ENCODE results near the gene RASSF8.
A peak's percentile ranks its signal among the peaks of the same experiment; 100 is the strongest.

RASSF8 gene, protein sequence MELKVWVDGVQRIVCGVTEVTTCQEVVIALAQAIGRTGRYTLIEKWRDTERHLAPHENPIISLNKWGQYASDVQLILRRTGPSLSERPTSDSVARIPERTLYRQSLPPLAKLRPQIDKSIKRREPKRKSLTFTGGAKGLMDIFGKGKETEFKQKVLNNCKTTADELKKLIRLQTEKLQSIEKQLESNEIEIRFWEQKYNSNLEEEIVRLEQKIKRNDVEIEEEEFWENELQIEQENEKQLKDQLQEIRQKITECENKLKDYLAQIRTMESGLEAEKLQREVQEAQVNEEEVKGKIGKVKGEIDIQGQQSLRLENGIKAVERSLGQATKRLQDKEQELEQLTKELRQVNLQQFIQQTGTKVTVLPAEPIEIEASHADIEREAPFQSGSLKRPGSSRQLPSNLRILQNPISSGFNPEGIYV

DNA sequence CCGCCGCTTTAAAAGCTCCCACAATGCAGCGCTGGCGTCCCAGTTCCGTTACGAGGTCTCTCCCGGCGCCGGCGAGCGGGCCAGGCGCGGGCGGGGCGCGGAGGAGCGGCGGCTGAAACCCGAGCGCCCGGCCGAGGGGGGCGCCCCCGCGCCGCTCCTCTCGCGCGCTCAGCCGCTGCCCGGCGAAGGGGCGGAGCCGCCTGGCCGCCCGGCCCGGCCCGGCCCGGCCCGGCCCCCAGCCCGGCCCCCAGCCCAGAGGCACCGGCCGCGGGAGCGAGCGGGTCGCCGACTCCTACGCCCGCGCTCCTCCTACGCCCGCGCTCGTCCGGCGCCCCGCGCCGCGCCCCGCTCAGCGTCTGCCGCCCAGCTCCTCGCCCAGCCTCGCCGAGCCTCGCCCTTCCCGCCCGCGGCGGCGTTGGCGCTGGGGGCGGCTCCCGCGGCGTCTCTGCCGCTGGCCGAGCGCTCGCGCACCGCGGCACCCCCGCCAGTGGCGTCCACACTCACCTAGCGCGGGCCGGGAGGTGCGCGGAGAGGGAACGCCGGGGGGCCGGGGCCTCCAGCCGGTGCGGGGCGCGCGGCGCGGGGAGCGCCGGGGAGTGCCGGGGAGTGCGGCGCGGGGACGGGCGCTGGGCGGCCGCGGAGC is at the start of gene RASSF8:
Gene RASSF8, plus strand, starts transcription at position 255 of the 643 bp plus-strand sequence. CDS start 96,662 bp downstream, outside the sequence.
- Histone ChIP-seq H3K36me3 (ENCODE audit: insufficient read depth, low read length) (no peaks in the 10 kb centered on the region), H3K9me3 (ENCODE audit: control insufficient read depth, insufficient read depth, low read length) (no peaks in the 10 kb centered on the region), H3K9ac (ENCODE audit: low read depth, low read length) (peak within 1 kb of the TSS; percentile 94), H3K4me1 (ENCODE audit: insufficient read depth, low read length) (peaks cover 19% of the 10 kb centered on the region)

- no peaks in the 10 kb centered on the region for H3K36me3 ChIP-seq (ENCODE audit: insufficient read depth, low read length)
- no peaks in the 10 kb centered on the region for H3K4me1 ChIP-seq (ENCODE audit: insufficient read depth, low read length)
- H3K9ac ChIP-seq (ENCODE audit: low read depth, low read length) = no peak overlapping the region
- H3K9me3 ChIP-seq (ENCODE audit: control insufficient read depth, insufficient read depth, low read length) = no peaks in the 10 kb centered on the region
Observed at GRCh38 chr12:25914551-25914950, 43.9 kb upstream of the RASSF8 start.

- Histone ChIP-seq H3K9me3 (ENCODE audit: control insufficient read depth, insufficient read depth, low read length) (no peaks in the 10 kb centered on the region), H3K4me1 (ENCODE audit: insufficient read depth, low read length) (no peaks in the 10 kb centered on the region), H3K36me3 (ENCODE audit: insufficient read depth, low read length) (no peaks in the 10 kb centered on the region), H3K9ac (ENCODE audit: low read depth, low read length) (no peak overlapping the region)
Observed at GRCh38 chr12:25924491-25925001, 33.9 kb upstream of the RASSF8 start.

- Histone ChIP-seq H3K9me3 (ENCODE audit: control insufficient read depth, insufficient read depth, low read length) (no peaks in the 10 kb centered on the region), H3K36me3 (ENCODE audit: insufficient read depth, low read length) (no peaks in the 10 kb centered on the region), H3K4me1 (ENCODE audit: insufficient read depth, low read length) (no peaks in the 10 kb centered on the region), H3K9ac (ENCODE audit: low read depth, low read length) (no peak overlapping the region)
Observed at GRCh38 chr12:25925064-25925463, 33.4 kb upstream of the RASSF8 start.

DNA sequence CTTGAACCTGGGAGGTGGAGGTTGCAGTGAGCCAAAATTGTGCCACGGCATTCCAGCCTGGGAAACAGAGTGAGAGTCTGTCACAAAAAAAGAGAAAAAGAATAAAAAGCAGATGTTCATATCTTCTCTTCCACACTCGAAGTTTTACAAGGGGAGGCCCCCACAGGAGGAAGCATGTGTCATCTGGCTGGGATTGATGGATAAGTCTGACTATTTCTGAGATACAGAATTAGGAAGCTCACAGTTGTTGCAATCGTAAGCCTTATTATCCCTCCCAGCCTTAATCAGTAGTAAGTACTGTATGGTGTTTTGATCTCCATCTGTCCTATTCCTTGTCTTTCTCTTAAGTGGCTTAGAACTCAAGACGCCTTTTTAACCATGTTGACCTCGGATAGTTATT is 31.9 kb upstream of the RASSF8 start:
- Histone ChIP-seq H3K9me3 (ENCODE audit: control insufficient read depth, insufficient read depth, low read length) (no peaks in the 10 kb centered on the region), H3K4me1 (ENCODE audit: insufficient read depth, low read length) (no peaks in the 10 kb centered on the region), H3K36me3 (ENCODE audit: insufficient read depth, low read length) (no peaks in the 10 kb centered on the region), H3K9ac (ENCODE audit: low read depth, low read length) (no peak overlapping the region)

- H3K4me1 ChIP-seq (ENCODE audit: insufficient read depth, low read length) = no peaks in the 10 kb centered on the region
Observed at GRCh38 chr12:25929142-25929541, 29.3 kb upstream of the RASSF8 start.

DNA sequence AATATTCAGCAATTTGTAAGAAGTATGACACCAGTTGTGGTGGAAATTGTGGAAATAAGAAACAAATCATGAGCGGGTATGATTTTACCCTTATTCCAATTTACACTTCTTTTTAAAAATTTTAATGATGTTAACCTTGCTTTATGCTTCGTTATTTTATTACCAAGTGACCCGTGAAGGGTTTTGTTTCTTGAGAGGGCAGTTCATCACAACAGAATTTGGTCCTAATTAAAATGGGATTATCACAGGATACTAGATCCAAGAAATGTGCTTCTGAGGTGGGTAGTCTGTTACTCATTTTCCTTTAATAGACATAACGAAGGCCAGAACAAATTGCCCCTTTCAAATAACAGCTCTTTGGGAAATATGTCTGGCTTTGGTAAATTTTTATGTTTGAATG is 25.5 kb upstream of the RASSF8 start:
- H3K9me3 ChIP-seq (ENCODE audit: control insufficient read depth, insufficient read depth, low read length) = no peaks in the 10 kb centered on the region
- no peaks in the 10 kb centered on the region for H3K4me1 ChIP-seq (ENCODE audit: insufficient read depth, low read length)
- no peak overlapping the region for H3K9ac ChIP-seq (ENCODE audit: low read depth, low read length)
- H3K36me3 ChIP-seq (ENCODE audit: insufficient read depth, low read length) = no peaks in the 10 kb centered on the region

More at GRCh38 chr12:25929142-25929541, 29.3 kb upstream of the RASSF8 start:
- no peak overlapping the region for H3K9ac ChIP-seq (ENCODE audit: low read depth, low read length)
- no peaks in the 10 kb centered on the region for H3K36me3 ChIP-seq (ENCODE audit: insufficient read depth, low read length)
- H3K9me3 ChIP-seq (ENCODE audit: control insufficient read depth, insufficient read depth, low read length) = no peaks in the 10 kb centered on the region

GRCh38 chr12:25934456-25934855 is 24.0 kb upstream of the RASSF8 start:
- Histone ChIP-seq H3K4me1 (ENCODE audit: insufficient read depth, low read length) (peaks cover 6% of the 10 kb centered on the region; the same call in 1 of the 2 replicates), H3K36me3 (ENCODE audit: insufficient read depth, low read length) (no peaks in the 10 kb centered on the region), H3K9ac (ENCODE audit: low read depth, low read length) (no peak overlapping the region), H3K9me3 (ENCODE audit: control insufficient read depth, insufficient read depth, low read length) (no peaks in the 10 kb centered on the region)

GRCh38 chr12:25935355-25936144 is 22.9 kb upstream of the RASSF8 start:
- H3K36me3 ChIP-seq (ENCODE audit: insufficient read depth, low read length) = no peaks in the 10 kb centered on the region
- peaks cover 9% of the 10 kb centered on the region; the same call in 1 of the 2 replicates for H3K4me1 ChIP-seq (ENCODE audit: insufficient read depth, low read length)
- H3K9ac ChIP-seq (ENCODE audit: low read depth, low read length) = no peak overlapping the region
- no peaks in the 10 kb centered on the region for H3K9me3 ChIP-seq (ENCODE audit: control insufficient read depth, insufficient read depth, low read length)

- Histone ChIP-seq H3K9ac (ENCODE audit: low read depth, low read length) (no peak overlapping the region), H3K4me1 (ENCODE audit: insufficient read depth, low read length) (peaks cover 9% of the 10 kb centered on the region; the same call in 1 of the 2 replicates), H3K36me3 (ENCODE audit: insufficient read depth, low read length) (no peaks in the 10 kb centered on the region), H3K9me3 (ENCODE audit: control insufficient read depth, insufficient read depth, low read length) (no peaks in the 10 kb centered on the region)
Observed at GRCh38 chr12:25937096-25937495, 21.4 kb upstream of the RASSF8 start.

GRCh38 chr12:25938581-25938980 is 19.9 kb upstream of the RASSF8 start:
- no peak overlapping the region for H3K9ac ChIP-seq (ENCODE audit: low read depth, low read length)
- H3K36me3 ChIP-seq (ENCODE audit: insufficient read depth, low read length) = no peaks in the 10 kb centered on the region
- peaks cover 9% of the 10 kb centered on the region; the same call in 1 of the 2 replicates for H3K4me1 ChIP-seq (ENCODE audit: insufficient read depth, low read length)
- no peaks in the 10 kb centered on the region for H3K9me3 ChIP-seq (ENCODE audit: control insufficient read depth, insufficient read depth, low read length)

DNA sequence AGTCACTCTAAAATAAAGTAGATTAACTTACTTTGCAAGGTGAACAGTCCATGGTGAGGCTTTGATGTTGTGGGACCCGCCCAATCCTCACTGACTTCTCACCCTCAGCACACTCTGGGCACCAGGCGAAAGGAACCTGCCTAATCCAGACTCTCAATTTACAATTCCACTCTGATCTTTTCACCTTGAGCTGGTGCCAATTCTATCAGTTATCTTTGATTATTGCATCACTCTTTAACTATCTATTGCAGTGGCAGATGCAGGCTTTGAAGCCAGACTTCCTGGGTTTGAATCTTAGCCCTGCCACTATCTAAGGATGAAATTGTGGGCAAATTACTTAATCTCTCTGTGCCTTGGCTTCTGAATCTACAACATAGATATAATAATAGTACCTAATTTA is 18.9 kb upstream of the RASSF8 start:
- no peaks in the 10 kb centered on the region for H3K36me3 ChIP-seq (ENCODE audit: insufficient read depth, low read length)
- H3K4me1 ChIP-seq (ENCODE audit: insufficient read depth, low read length) = peaks cover 9% of the 10 kb centered on the region; the same call in 1 of the 2 replicates
- H3K9me3 ChIP-seq (ENCODE audit: control insufficient read depth, insufficient read depth, low read length) = no peaks in the 10 kb centered on the region

DNA sequence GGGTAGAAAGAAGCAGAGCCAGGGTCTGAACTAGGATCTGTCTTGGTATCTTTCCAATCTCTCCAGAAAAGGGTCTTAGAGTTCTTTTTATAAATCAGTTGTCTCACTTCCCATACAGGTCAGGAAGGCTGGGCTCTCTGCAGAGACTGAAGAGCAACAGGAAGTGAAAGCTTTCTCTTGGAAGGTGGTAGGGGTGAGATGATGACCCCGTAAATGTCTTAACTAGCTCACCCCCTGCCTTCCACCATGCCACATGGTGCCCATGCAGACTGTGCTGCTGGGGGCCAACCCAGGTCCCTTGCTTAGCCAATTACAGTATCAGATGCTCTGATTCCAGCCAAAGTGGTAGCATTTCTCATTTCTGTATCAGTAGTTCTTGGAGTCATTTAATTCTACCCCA is 17.6 kb upstream of the RASSF8 start:
- H3K9ac ChIP-seq (ENCODE audit: low read depth, low read length) = no peak overlapping the region
- peaks cover 9% of the 10 kb centered on the region; the same call in 1 of the 2 replicates for H3K4me1 ChIP-seq (ENCODE audit: insufficient read depth, low read length)
- H3K36me3 ChIP-seq (ENCODE audit: insufficient read depth, low read length) = no peaks in the 10 kb centered on the region
- no peaks in the 10 kb centered on the region for H3K9me3 ChIP-seq (ENCODE audit: control insufficient read depth, insufficient read depth, low read length)

More for the DNA sequence above, 18.9 kb upstream of the RASSF8 start:
- H3K9ac ChIP-seq (ENCODE audit: low read depth, low read length) = no peak overlapping the region

- H3K4me1 ChIP-seq (ENCODE audit: insufficient read depth, low read length) = peaks cover 9% of the 10 kb centered on the region; the same call in 1 of the 2 replicates
- H3K36me3 ChIP-seq (ENCODE audit: insufficient read depth, low read length) = no peaks in the 10 kb centered on the region
- no peaks in the 10 kb centered on the region for H3K9me3 ChIP-seq (ENCODE audit: control insufficient read depth, insufficient read depth, low read length)
- H3K9ac ChIP-seq (ENCODE audit: low read depth, low read length) = no peak overlapping the region
Observed at GRCh38 chr12:25942709-25943108, 15.8 kb upstream of the RASSF8 start.
